Mucosa of stomach (tissue), 1 donor: ENCODE measurements around the gene HEG1.

Experiments used
- H3K27me3 ChIP-seq: one replicate; pipeline ENCODE4 v1.7.0; 2013; ENCODE audit warnings: mild to moderate bottlenecking, low read length; ENCODE audit not compliant: control insufficient read depth, insufficient read depth
- H3K36me3 ChIP-seq: one replicate; pipeline ENCODE4 v1.7.0; 2013; ENCODE audit warnings: low read length; ENCODE audit not compliant: control insufficient read depth, insufficient read depth
- H3K4me1 ChIP-seq: one replicate; pipeline ENCODE4 v1.7.0; 2013; ENCODE audit warnings: mild to moderate bottlenecking, low read length; ENCODE audit not compliant: control insufficient read depth, insufficient read depth
- H3K4me3 ChIP-seq: one replicate; pipeline ENCODE4 v1.7.0; 2013; ENCODE audit warnings: low read length
- H3K9ac ChIP-seq: one replicate; pipeline ENCODE4 v1.7.0; 2013; ENCODE audit warnings: mild to moderate bottlenecking, low read length, moderate library complexity
- H3K9me3 ChIP-seq: one replicate; pipeline ENCODE4 v1.7.0; 2013; ENCODE audit warnings: mild to moderate bottlenecking, low read length, moderate library complexity; ENCODE audit not compliant: control insufficient read depth
- donor health status: Pancreatic carcinoma.

The HEG1 gene

GRCh38 chr3:125002414-125003368 lies 53.1 kb downstream of the HEG1 start:
- Histone ChIP-seq H3K4me3 (no peak overlapping the region), H3K9ac (peak overlapping the region; percentile 20), H3K4me1 (peaks cover 17% of the 10 kb centered on the region), H3K9me3 (no peaks in the 10 kb centered on the region), H3K36me3 (peaks cover 8% of the 10 kb centered on the region), H3K27me3 (no peaks in the 10 kb centered on the region)

- H3K9me3 ChIP-seq = no peaks in the 10 kb centered on the region
- peaks cover 8% of the 10 kb centered on the region for H3K36me3 ChIP-seq
- H3K9ac ChIP-seq = peak overlapping the region; percentile 20
- peaks cover 17% of the 10 kb centered on the region for H3K4me1 ChIP-seq
- H3K4me3 ChIP-seq = no peak overlapping the region
- H3K27me3 ChIP-seq = no peaks in the 10 kb centered on the region
These were observed 54.0 kb downstream of the HEG1 start for GRCh38 chr3:125001557-125002413.

- no peak overlapping the region for H3K9ac ChIP-seq
- H3K4me3 ChIP-seq = no peak overlapping the region
- peaks cover 8% of the 10 kb centered on the region for H3K36me3 ChIP-seq
- no peaks in the 10 kb centered on the region for H3K27me3 ChIP-seq
- H3K9me3 ChIP-seq = no peaks in the 10 kb centered on the region
- H3K4me1 ChIP-seq = peaks cover 20% of the 10 kb centered on the region
These were observed 55.1 kb downstream of the HEG1 start for GRCh38 chr3:125000661-125001060.

GRCh38 chr3:124999897-125000435 lies 55.8 kb downstream of the HEG1 start:
- no peaks in the 10 kb centered on the region for H3K27me3 ChIP-seq
- H3K4me3 ChIP-seq = no peak overlapping the region
- H3K9me3 ChIP-seq = no peaks in the 10 kb centered on the region
- H3K9ac ChIP-seq = no peak overlapping the region
- H3K36me3 ChIP-seq = peaks cover 8% of the 10 kb centered on the region
- peaks cover 24% of the 10 kb centered on the region for H3K4me1 ChIP-seq

- Histone ChIP-seq H3K36me3 (peaks cover 8% of the 10 kb centered on the region), H3K9me3 (no peaks in the 10 kb centered on the region), H3K4me3 (no peak overlapping the region), H3K4me1 (peaks cover 24% of the 10 kb centered on the region), H3K27me3 (no peaks in the 10 kb centered on the region), H3K9ac (no peak overlapping the region)
These were observed 56.5 kb downstream of the HEG1 start for GRCh38 chr3:124999317-124999716.

- Histone ChIP-seq H3K27me3 (no peaks in the 10 kb centered on the region), H3K36me3 (peaks cover 8% of the 10 kb centered on the region), H3K9me3 (no peaks in the 10 kb centered on the region), H3K9ac (no peak overlapping the region), H3K4me1 (peaks cover 24% of the 10 kb centered on the region), H3K4me3 (no peak overlapping the region)
These were observed 57.6 kb downstream of the HEG1 start for GRCh38 chr3:124998247-124998630.

- Histone ChIP-seq H3K9ac (no peak overlapping the region), H3K27me3 (no peaks in the 10 kb centered on the region), H3K36me3 (peaks cover 8% of the 10 kb centered on the region), H3K9me3 (no peaks in the 10 kb centered on the region), H3K4me3 (no peak overlapping the region), H3K4me1 (peaks cover 26% of the 10 kb centered on the region)
These were observed 58.2 kb downstream of the HEG1 start for GRCh38 chr3:124997303-124998246.

GRCh38 chr3:124995460-124995994 lies 60.3 kb downstream of the HEG1 start:
- Histone ChIP-seq H3K4me1 (peaks cover 24% of the 10 kb centered on the region), H3K9me3 (no peaks in the 10 kb centered on the region), H3K9ac (no peak overlapping the region), H3K36me3 (no peaks in the 10 kb centered on the region), H3K4me3 (no peak overlapping the region), H3K27me3 (no peaks in the 10 kb centered on the region)

- Histone ChIP-seq H3K4me3 (no peak overlapping the region), H3K4me1 (peaks cover 17% of the 10 kb centered on the region), H3K9me3 (no peaks in the 10 kb centered on the region), H3K27me3 (no peaks in the 10 kb centered on the region), H3K36me3 (no peaks in the 10 kb centered on the region), H3K9ac (no peak overlapping the region)
These were observed 62.3 kb downstream of the HEG1 start for GRCh38 chr3:124993466-124993865.

- H3K9me3 ChIP-seq = no peaks in the 10 kb centered on the region
- no peak overlapping the region for H3K4me3 ChIP-seq
- no peaks in the 10 kb centered on the region for H3K36me3 ChIP-seq
- H3K27me3 ChIP-seq = no peaks in the 10 kb centered on the region
- H3K9ac ChIP-seq = no peak overlapping the region
- peaks cover 17% of the 10 kb centered on the region for H3K4me1 ChIP-seq
These were observed 63.8 kb downstream of the HEG1 start for GRCh38 chr3:124992041-124992440.
